Epithelial cell of alveolus of lung (primary cell): ENCODE data around the gene MIS18A. TPM values are rescaled to one million over a fixed set of nuclear protein-coding genes. Genes with fewer than 3 reads are reported as not detected.

Experiments
- total RNA-seq: library from RNA; depleted of rRNA; stranded (reverse); fragments of >200 nt; gene quantifications from 2 replicates; pipeline ENCODE4 v1.2.1, GENCODE V29; 2015

The MIS18A gene, protein sequence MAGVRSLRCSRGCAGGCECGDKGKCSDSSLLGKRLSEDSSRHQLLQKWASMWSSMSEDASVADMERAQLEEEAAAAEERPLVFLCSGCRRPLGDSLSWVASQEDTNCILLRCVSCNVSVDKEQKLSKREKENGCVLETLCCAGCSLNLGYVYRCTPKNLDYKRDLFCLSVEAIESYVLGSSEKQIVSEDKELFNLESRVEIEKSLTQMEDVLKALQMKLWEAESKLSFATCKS
- 8.5 and 12.5 TPM in 2 replicates for total RNA-seq

DNA sequence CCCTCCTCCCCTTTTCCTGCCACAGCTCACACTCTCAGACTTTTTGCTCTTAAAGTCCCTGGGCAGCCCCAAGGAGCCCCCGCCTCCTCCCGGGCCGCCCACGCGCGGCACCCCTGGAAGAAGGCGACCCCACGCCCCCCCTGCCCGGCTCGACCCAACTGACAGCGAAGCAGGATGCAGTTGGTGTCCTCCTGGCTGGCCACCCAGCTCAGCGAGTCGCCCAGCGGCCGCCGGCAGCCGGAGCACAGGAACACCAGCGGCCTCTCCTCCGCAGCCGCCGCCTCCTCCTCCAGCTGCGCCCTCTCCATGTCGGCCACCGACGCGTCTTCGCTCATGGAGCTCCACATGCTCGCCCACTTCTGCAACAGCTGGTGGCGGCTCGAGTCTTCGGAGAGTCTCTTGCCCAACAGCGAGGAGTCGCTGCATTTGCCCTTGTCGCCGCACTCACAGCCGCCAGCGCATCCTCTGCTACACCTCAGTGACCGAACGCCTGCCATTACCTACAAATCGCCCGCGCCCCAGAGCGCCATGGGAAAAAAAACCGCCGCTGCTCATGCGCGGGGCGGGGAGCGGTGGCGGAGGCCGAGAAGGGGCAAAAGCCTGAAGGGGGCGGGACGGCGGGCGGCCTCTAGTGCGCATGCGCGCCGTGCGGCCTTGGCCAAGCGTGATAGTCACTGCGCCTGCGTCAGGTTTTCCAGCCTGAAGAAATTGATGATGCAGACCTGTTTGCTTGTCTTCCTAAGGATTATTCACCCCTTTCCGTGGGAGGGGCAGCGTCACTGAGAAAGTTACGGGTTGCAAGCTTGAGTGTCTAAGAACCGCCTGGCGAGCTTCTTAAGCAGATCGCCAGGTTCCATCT lies at the start of gene MIS18A:
MIS18A (minus strand) TSS at position 532 of the 859 bp plus-strand sequence; CDS start at position 497, 35 bp downstream.

DNA sequence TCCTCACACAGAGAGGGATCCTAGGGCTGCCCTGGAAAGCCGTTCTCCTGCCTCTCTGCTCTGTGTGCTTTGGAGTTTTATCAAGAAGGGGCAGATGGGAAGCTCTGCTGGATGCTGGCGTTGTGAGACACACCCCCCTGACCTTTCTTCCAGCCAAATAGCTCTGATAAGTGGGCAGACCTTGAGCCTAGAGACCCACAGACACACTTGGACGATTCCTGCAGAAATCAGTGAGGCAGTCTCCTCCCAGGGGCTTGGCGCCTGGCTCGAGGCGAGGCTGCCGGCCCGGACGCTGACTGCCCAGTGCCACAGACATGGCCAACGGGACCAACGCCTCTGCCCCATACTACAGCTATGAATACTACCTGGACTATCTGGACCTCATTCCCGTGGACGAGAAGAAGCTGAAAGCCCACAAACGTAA lies 19.8 kb upstream of the MIS18A start, which contains the start of gene MRAP:
MRAP (plus strand) TSS at position 198 of the 424 bp plus-strand sequence; CDS start at position 315, 117 bp downstream.

Other genes with a start within 250 kb of the MIS18A start
- not detected in 2 replicates for gene MRAP, start 19.8 kb upstream of the MIS18A start, total RNA-seq
- 10.1 and 15.8 TPM in 2 replicates for gene URB1, start 114.0 kb upstream of the MIS18A start, total RNA-seq
- gene EVA1C, start 133.7 kb upstream of the MIS18A start, total RNA-seq = 3.4 and 6.5 TPM in 2 replicates